ENCODE data around the gene BMP7.

The BMP7 gene

DNA sequence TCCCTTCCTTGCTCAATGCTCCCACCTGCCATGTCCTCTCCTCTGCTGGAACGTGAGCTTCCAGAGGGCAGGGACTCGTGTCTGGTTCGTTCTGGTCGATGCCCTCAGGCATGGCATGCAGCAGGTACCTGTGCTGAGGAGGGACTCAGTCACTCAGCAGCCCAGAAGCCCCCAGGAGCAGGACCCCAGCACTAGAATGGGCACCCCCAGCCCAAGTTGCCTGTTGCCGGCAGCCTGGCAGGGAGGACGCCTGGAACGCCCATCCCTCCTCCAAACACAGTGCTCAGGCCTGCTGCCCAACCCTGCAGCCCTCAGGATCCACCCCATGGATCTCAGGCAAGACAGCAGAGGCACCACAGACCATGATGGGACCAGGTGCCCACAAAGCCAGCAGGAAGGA is 40.6 kb downstream of the BMP7 start:
- DNase-seq (ENCODE audit: low spot score), result no peak

DNA sequence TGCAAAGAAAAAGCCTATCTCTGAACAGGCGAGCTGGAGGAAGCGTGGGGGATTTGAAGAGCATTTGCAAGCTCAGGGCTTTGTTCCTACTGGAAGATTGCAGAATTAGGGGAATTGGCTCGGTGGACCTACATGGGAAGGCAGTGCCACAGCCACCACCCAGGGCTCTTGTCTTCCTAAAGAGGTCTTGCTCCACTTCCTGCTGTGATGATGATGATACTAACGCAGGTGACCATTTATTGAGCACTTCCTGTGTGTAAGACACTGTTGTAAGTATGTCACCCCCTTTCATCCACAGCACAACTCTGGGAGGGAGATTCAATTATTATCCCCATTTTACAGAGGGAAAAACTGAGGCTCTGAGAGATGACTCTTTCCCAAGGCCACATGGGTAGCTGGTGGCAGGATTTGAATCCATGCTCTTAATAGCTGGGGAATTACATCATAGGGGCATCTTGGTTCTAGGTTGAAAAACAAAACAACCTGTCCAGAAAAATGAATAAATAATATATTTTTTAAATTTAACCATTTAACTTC is 41.2 kb downstream of the BMP7 start:
- no peak for DNase-seq (ENCODE audit: low spot score)

DNA sequence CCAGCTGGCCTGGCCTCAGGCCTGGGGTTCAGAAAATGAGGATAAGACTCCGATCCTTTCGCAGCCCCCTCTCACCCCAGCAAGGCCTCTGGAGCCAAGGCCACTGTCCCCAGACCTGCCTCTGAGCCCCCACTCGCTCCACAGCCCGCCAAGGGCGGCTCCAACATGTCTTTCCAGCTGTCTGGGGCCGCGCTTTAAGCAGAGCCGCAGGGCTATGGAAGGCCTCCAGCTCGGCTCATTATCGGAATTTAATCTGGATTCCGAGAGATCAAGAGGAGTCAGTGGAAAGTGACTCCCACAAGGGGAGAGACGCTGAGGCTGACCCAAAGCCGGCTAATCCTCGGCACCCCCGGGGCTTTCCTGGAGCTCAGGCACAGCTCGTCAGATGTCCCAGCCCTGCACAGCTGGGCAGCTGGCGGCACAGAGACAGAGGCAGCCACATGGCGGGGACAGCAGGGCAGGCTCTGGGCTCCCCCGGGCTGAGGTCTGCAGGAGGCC is 41.8 kb downstream of the BMP7 start:
- no peak for DNase-seq (ENCODE audit: low spot score)

DNA sequence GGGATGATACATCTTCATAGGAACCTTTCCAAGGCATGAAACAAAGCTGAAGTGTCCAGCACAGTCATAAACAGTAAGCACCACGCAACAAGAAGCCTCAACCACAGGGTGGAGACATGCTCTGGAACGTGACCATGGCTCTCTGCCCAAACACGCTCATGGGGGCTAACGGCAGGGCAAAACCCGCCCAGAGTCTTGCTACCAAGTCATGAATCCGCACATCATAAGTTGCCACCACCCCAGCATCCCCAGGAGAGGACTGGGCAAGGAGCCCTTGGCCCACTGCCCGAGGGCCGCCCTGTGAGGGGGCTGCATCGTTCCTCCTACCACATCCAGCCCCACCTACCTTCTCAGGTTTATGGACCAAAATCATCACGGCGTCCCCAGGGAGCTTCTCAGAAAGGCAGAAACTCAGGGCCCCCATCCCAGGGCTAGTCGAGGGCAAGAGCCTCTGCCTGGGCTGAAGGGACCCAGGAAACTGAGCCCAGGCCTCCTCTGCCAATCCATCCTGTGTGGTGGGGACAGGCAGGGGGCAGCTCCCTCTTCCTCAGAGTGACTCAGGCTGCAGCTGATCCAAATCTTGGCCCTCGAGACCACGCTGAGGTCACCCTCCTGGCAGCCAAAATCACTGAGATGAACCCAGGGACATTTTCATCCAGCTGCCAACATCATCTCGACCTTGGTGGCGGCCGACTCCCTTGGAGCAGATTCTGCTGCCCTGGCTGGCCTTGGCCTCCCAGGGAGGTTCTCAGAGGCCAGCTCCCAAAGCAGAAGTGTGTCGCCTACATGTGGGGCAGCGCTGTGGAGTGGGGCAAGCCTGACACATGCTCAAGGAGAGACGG is 42.6 kb downstream of the BMP7 start:
- no peak for DNase-seq (ENCODE audit: low spot score)

DNA sequence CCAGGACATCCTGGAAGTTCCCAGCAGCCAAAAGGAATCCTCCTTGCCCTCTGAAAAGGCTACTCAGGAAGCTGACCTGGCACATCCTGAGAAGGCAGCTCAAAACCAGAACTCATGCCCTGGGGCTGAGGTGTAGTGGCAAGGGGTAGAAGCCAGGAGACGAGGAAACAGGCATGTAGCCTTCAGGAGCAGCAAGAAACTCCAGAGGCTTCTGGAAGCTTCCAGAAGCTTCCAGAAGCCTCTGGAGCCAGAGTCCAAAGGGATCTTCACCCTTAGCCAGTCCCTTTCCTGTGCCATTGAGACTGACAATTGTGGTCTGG is 43.9 kb downstream of the BMP7 start:
- no peak for DNase-seq (ENCODE audit: low spot score)

DNA sequence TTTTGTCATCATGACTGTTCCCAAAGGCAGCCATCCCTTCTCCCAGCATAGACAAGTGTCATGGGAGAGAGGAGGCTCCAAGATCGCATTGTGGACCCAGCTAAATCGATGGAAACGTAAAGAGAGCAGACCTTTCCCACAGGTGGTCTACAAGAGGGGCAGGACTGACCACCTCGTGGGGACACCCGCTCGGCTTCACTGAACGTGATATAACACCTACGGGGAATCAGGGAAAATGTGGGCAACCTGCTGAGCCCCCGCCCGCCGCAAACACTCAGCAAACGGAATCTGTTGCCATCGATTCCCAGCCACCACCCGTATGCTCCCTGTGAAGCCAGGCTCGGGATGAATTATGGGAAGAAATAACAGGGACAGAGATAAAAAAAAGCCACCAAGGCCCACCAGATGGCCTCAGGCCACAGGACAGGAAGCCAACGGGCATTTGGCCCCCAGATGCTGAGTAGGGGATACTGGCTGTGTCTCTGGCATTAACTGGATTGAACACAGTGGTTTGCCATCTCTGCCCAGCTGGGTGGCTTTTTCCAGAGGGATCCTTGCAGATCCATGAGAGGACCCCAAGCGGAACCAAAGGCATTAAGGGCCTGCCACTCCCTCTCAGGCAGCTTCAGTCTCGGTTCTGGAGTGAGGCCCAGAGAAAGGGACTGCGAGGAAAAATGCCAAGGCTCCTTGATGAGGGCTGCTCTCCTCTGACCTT is 44.4 kb downstream of the BMP7 start:
- DNase-seq (ENCODE audit: low spot score), result no peak

DNA sequence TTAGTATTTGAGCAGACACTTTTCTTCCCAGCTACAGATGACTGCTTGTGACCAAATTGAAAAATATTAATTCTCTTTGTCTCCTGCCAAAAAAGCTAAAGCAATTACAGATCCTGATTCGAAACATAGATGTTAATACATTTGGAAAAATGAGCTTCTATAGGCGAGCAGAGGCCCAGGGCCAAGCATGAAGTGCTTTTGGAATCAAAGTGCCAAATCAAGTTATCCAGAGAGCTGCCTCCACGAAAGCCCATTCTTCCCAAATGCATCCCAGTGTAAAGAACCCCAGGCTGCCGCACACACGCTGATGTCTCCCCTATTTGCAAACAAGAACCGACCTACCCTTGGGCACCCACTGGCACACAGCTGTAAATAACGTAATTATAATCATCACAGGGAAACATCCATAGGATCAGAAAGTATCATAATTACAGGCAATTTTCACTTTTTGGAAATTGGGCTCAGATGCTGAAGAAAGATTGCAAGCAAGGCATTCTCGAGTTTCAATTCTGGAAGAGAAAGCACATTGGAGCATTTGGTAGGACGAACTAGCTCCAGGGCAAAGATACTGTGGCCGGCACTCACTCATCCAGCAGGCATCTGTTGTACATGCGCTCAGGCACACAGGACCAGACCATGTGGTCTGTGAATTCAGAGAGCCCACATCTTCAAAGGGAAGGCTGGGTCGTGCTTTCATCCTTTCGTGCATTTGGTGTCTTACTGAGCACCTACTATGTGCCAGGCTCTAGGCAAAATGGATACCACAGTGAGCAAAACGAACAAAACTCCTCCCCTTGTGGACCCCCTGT is 45.9 kb downstream of the BMP7 start:
- DNase-seq (ENCODE audit: low spot score), result no peak

DNA sequence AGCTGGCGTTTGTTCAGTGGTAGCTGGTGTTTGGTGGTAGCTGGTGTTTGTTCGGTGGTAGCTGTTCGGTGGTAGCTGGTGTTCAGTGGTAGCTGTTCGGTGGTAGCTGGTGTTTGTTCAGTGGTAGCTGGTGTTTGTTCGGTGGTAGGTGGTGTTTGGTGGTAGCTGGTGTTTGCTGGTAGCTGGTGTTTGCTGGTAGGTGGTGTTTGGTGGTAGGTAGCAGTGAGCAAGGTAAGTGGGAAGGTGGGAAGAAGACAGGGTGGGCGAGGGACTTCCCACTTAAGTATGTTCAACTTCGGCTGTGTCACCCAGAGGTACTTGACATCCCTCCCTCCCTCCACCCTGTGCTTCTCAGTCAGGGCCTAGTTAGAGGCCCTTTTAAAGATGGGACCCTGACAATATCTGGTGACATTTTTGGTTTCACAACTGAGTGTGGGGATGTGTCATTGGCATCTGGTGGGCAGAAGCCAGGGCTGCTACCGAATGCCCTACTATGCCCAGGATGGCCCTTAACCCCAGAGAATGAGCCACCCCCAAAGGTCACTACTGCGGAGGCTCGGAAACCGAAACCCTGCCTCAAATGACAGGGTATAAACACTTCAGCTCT is 47.3 kb downstream of the BMP7 start:
- DNase-seq (ENCODE audit: low spot score), result no peak

DNA sequence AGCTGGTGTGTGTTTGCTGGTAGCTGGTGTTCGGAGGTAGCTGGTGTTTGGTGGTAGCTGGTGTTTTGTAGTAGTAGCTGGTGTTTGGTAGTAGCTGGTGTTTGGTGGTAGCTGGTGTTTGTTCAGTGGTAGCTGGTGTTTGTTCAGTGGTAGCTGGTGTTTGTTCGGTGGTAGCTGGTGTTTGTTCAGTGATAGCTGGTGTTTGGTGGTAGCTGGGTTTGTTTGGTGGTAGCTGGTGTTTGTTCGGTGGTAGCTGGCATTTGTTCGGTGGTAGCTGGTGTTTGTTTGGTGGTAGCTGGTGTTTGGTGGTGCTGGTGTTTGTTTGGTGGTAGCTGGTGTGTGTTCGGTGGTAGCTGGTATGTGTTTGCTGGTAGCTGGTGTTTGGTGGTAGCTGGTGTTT is 48.0 kb downstream of the BMP7 start:
- DNase-seq (ENCODE audit: low spot score), result no peak

DNA sequence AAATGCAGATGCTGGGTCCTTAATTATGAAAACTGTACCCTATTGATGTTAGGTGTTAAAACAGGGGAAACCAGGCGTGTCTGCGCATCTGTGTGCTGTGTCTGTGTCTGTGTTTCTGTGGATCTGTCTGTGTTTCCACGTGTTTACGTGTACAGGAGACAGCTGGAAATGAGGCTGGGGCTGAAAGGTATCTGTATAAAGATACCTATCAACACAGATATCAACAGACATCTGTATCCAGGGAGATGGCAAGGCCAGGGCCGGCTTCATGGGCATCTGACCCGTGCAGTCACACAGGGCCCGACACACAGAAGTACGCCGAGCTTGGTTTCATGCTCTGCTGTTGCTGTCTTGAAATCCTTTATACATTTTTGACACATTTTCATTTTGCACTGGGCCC is 48.6 kb downstream of the BMP7 start:
- no peak for DNase-seq (ENCODE audit: low spot score)

DNA sequence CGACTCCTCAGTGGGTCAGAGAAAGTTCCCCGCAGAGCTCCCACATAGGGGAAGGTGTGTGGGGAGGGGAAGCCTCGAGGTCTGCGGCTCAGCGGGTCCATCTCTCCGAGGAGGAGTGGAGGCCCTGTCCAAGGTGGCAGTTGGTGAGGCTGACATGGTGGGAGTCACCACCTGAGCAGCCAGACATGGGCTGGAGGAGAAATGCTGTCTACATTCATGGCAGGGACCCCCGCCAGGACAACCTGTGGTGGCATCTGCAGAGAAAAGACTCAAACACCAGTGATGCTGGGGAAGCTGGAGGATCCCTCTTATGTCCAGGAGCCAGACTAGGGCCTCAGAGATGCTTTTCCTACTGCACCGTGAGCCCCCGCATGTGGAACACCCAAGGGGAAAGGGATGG is 49.8 kb downstream of the BMP7 start:
- no peak for DNase-seq (ENCODE audit: low spot score)

DNA sequence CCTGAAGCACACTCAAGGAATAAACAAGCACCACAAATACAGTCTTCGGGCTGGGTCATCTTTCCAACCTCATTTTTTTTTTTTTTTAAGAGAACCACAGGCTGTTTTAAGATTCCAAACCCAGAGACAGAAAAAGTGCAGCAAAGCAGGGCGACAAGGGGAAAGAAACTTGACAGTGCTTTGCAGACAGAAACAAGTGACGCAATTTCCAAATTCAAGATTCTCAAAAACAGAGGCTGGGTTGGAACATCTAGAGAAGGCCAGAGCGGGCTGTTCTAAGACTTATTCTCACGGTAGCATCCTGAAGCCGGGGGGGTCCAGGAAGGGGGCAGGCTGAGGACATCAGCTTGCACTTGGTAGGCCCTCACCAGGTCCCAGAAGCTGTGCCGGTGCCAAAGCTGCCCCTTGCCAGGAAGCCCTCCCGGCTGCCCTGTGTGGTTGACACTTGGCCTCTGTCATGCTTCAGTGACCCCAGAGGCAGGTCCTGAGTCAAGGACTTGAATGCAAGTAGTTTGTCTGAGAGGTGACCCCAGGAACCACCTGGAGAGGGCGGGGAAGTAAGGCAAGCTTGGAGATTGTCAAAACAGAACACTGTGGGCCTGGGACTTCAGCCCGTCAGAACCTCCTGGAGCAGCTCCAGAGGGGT is 50.5 kb downstream of the BMP7 start:
- DNase-seq (ENCODE audit: low spot score), result no peak

DNA sequence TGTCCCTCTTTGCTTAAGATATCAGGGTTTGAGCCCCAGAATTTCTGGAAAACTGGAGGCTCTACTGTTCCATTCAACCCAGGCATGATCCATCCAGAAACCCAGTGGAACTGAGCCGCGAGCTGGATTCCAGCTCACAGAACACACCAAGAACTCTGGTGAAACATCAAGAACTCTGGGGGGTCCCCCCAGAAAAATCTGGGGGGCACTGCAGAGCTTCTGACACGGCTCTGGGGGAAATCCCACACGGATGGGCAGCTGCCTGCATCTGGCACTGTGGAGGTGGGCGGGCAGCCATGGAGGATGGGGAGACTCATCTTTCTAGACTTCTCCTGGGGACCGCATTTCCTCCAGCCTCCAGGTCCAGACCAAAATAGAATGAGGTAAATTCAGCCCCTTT is 51.0 kb downstream of the BMP7 start:
- DNase-seq (ENCODE audit: low spot score), result no peak

DNA sequence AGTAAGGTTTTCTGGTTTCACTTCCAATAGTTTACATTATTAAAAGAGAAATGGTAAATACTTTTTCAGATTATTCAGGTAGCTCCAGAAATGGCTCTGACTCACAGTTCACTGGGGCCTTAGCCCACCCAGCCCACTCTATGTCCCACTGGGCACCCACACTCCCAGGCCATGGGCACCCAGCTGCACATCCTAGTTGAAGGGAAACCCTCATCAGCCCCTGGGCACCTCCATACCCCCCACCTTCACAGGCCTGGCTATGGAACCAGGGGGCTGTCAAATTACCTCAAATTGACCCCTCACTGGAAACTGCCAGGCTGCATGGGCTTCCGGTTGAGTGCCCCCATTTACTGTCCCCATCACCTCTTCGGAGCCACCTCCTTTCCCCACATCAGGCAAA is 51.5 kb downstream of the BMP7 start:
- DNase-seq (ENCODE audit: low spot score), result no peak

DNA sequence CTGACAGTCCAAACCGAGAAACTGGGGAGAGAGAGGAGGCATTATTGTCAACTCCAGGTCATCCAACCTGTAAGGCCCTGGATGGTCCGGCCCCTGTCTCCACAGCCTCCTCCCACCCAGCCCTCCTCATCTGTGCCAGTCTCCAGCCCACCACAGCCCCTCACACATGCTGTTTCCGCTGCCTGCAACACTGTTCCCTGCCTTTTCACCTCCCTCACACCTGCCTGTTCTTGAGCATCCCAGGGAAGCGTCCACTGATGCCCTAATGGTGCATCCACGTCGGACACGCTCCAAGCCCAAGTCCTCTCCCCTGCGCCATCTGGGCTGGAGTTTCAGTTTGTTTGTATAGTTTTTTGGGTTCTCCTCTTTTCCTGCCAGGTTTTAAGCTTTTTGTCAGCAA is 52.0 kb downstream of the BMP7 start:
- no peak for DNase-seq (ENCODE audit: low spot score)

DNA sequence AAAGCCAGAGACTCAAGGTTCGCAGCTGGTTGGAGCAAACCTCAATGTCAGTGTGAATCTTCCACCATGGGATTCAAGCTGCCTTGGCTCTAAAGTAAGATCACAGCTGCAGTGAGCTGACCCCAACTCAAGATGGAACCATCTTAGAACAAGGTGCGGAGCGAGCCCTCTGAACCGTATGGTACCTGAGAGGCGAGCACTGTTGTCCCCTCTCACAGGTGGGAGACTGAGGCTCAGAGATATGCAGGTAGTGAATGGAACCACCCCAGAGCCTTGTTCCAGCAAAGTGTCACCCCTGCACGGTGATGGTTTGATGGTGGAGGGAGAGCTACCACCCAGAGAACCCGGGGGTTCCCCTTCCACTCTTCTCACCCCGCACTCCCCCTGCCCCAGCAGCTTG is 52.5 kb downstream of the BMP7 start:
- no peak for DNase-seq (ENCODE audit: low spot score)

DNA sequence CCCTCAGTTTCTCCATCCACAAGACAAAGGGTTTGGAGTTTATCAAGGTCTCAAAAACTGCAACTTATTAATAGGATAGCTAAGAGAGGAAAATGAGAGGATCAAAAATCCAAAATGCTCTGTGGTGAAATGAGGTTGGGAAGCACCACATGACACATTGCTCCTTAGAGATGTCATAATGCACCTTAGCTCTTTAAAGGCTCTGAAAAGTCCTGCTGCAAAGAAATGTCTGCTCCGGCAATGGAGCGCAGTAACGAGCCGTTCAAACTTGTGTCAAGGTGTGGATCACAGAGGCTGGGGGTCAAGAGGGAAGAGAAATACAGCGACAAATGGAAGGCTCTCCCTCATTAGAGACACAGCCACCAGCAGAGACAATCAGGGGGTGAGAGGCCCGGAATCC is 53.1 kb downstream of the BMP7 start:
- no peak for DNase-seq (ENCODE audit: low spot score)

DNA sequence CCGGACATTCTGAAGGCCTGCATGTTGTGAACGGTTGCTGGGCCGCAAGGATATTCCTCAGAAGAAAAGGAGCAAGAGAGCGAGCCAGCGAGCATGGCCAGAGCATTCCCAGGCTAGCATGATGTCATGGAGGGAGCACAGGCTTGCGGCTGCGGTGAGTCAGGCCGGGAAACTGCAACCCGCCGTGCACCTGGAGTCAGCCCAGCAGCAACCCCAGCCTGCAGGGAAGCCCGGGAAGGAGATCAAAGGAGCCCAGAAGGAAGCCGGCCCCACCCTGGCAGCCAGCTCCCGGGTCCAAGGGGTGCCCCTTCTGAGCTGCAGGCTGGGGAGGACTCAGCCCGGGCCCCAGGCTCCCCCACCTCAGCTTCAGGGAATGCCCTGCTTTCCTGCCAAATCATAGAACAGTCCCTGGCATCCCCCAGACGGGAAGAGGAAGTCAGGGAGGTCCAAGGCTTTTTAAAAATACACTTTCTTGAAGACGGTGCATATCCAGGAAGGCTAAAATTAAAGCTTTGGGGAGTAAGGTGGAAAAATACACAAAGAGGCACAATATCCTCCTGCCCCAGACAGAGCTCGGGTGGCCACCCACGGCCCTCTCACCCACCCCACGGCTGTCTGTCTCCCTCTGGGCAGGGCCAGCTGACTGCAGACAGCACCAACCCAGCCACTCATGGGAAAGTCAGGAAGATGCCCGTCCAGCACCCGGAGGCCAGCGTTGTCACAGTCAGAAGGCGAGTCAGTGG is 53.7 kb downstream of the BMP7 start:
- no peak for DNase-seq (ENCODE audit: low spot score)

DNA sequence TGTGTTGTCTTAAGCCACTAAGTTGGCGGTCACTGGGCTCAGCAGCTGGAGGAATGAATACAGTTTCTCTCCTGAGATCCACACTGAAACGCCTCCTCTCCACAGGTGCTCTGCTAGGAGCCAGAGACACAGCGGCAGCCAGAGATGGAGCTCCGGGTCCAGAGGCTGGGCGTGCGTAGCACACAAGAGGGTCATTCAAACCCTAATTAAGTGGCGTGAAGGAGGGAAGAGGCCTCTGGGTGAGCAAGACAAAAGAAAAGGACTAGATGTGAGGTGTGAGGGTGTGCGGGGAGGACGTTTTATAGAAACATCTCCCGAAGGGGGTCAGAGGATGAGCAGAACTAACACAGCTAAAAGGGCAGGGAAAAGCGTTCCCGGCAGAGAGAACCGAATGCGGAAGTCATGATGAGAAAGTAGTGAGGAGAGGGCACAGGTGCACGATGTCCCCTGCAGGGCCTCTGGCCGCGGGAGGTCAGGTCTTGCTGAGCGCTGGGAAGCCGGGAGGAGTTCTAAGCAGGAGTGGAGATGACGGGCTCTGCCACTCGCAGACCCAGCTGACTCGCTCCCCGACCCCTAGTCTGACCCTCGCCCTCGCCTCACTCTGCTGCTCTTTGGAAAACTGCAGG is 54.4 kb downstream of the BMP7 start:
- no peak for DNase-seq (ENCODE audit: low spot score)

DNA sequence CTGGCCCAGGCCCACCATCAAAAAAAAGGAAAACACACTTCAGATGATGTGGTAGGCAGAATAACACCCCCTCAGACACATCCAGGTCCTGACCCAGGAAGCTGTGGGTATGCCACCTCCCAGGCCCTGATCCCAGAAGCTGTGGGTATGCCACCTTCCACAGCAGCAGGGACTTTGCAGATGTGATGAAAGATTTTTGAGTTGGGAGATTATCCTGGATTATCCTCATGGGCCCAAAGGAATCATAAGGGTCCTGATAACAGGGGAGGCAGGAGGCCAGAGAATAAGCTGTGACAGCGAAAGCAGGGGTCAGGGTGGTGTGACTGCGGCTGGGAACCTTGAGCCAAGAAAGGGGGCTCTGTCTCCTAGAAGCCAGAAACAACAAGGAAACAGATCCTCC is 55.0 kb downstream of the BMP7 start:
- no peak for DNase-seq (ENCODE audit: low spot score)

DNA sequence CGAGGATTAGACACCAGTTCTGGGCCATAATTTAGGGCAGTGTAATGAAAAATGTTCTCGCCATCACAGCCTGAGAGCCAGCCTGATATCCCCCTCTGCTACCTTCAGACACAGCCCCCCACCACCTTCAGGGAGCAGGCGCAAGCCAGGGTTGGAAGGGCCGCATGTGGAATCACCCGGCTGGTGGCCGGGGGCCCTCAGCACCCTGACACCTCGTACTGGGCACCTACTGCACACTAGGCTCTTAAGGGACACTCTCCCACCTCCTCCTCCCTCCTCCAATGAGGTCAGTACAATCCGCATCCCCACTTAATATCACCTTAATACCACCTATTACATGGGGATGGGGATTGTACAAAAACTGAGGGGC is 55.5 kb downstream of the BMP7 start:
- no peak for DNase-seq (ENCODE audit: low spot score)

Data from CD4-positive, alpha-beta T cell treated with Interleukin-6 at 100 ng/mL for 8 hours (primary cell).